Measurements from ENCODE around the gene NPDC1. TPM values are rescaled to one million over a fixed set of nuclear protein-coding genes. Genes with fewer than 3 reads are reported as not detected.

Gene NPDC1
- total RNA-seq, 1 experiment from 2014 or later = 44.1 TPM

DNA sequence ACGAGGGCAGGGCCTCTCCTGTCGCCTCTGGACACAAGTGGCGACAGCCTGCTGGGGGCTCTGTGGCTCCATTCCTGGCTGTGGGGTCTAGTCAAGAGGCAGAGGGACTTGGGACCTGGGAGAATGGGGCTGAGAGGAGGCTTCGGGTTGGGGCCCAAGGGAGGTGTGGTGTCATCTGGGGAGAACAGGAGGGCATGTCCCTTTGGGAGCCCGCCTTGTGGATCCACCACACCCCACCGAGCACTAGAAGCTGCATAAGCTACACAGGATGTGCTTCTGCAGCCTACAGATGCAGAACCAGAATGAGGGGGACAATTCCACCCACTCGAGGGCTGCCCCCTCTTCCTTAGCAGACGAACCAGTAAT is 36.9 kb upstream of the NPDC1 start:
- H3K36me3 ChIP-seq (ENCODE audit: control insufficient read depth, insufficient read depth, low read length) = peaks cover 1% of the 10 kb centered on the region
- peaks cover 19% of the 10 kb centered on the region for H3K36me3 Mint-ChIP-seq (ENCODE audit: insufficient read depth, unreplicated experiment)
- H3K27me3 ChIP-seq (replicated peaks; ENCODE audit: control insufficient read depth, insufficient read depth, low read length) = no peaks in the 10 kb centered on the region
- no TSS peak for BruUV-seq (replicated peaks)
- no peaks in the 10 kb centered on the region for H3K27me3 Mint-ChIP-seq (ENCODE audit: insufficient read depth, unreplicated experiment)
- H3K9me3 Mint-ChIP-seq (ENCODE audit: unreplicated experiment) = no peaks in the 10 kb centered on the region
- TF ChIP-seq, protein P1, sequence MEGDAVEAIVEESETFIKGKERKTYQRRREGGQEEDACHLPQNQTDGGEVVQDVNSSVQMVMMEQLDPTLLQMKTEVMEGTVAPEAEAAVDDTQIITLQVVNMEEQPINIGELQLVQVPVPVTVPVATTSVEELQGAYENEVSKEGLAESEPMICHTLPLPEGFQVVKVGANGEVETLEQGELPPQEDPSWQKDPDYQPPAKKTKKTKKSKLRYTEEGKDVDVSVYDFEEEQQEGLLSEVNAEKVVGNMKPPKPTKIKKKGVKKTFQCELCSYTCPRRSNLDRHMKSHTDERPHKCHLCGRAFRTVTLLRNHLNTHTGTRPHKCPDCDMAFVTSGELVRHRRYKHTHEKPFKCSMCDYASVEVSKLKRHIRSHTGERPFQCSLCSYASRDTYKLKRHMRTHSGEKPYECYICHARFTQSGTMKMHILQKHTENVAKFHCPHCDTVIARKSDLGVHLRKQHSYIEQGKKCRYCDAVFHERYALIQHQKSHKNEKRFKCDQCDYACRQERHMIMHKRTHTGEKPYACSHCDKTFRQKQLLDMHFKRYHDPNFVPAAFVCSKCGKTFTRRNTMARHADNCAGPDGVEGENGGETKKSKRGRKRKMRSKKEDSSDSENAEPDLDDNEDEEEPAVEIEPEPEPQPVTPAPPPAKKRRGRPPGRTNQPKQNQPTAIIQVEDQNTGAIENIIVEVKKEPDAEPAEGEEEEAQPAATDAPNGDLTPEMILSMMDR (IDR thresholded peaks at IDR 0.05; ENCODE audit: insufficient read depth in 1 of 2, low read depth in 1 of 2, low read length in 1 of 2, severe bottlenecking in 1 of 2, unreplicated experiment in 1 of 2) = no peak
- CTCF ChIA-PET = no interaction called here
- peaks cover 11% of the 10 kb centered on the region for H3K4me1 Mint-ChIP-seq (ENCODE audit: low read depth, unreplicated experiment)
- no peak for DNase-seq
- H3K4me3 Mint-ChIP-seq (ENCODE audit: unreplicated experiment) = no peak overlapping the region
- H3K4me1 ChIP-seq = peaks cover 14% of the 10 kb centered on the region
- no peak overlapping the region for H3K27ac Mint-ChIP-seq (ENCODE audit: unreplicated experiment)
- no peaks in the 10 kb centered on the region for H3K9me3 ChIP-seq
- POLR2A ChIA-PET = no interaction called here
- H3K4me3 ChIP-seq (ENCODE audit: low read depth, low read length) = no peak overlapping the region
- intact Hi-C loops (cut with micrococcal nuclease; ENCODE audit: unreplicated experiment) = no loop called here

DNA sequence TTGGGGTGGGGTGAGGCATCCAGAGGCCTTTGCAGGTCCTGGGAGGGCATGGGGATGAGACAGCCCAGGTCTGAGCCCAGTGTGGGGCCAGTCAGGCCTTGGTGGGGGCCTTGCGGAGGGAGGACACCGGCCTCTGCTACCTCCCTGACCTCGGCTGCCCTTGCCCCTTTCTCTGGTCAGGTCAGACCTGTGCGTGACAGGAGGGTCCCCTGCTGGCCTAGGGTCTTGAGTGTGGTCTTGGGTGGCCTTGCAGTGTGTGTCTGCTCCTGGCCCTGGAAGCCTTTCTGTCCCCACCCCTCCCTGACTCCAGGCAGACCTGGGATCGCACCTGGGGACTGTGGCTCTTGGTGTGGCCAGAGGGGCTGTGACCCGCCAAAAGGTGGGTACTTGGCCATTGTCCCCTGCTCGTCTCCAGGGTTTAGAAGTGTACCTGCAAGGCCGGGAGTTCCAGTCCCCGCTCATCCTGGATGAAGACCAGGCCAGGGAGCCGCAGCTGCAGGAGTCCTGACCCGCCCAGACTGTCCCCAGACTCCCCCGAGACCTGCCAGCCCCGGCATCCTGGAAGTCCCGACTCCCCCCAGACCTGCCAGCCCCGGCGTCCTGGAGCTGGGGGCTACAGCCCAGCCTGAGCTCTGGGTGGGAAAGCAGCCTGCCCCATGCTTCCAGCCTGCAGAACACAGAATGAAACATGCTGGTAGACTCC is 36.4 kb upstream of the NPDC1 start:
- Histone ChIP-seq H3K9me3 (no peaks in the 10 kb centered on the region), H3K27me3 (replicated peaks; ENCODE audit: control insufficient read depth, insufficient read depth, low read length) (no peaks in the 10 kb centered on the region), H3K4me3 (ENCODE audit: low read depth, low read length) (no peak overlapping the region), H3K36me3 (ENCODE audit: control insufficient read depth, insufficient read depth, low read length) (peaks cover 1% of the 10 kb centered on the region), H3K4me1 (peaks cover 15% of the 10 kb centered on the region)
- POLR2A ChIA-PET = no interaction called here
- peaks cover 19% of the 10 kb centered on the region for H3K36me3 Mint-ChIP-seq (ENCODE audit: insufficient read depth, unreplicated experiment)
- CTCF ChIA-PET = interaction anchor here (0.5 to 1.7 kb wide), 3 partner anchors 9 to 562 kb away, joined by 3 to 8 read pairs (median 4); no protein-coding TSS in a partner anchor
- no peaks in the 10 kb centered on the region for H3K9me3 Mint-ChIP-seq (ENCODE audit: unreplicated experiment)
- H3K4me3 Mint-ChIP-seq (ENCODE audit: unreplicated experiment) = no peak overlapping the region
- intact Hi-C loops (cut with micrococcal nuclease; ENCODE audit: unreplicated experiment) = no loop called here
- DNase-seq = no peak
- BruUV-seq (replicated peaks) = no TSS peak
- peaks cover 7% of the 10 kb centered on the region for H3K4me1 Mint-ChIP-seq (ENCODE audit: low read depth, unreplicated experiment)
- no peak overlapping the region for H3K27ac Mint-ChIP-seq (ENCODE audit: unreplicated experiment)
- H3K27me3 Mint-ChIP-seq (ENCODE audit: insufficient read depth, unreplicated experiment) = no peaks in the 10 kb centered on the region
- TF ChIP-seq, protein P1 (IDR thresholded peaks at IDR 0.05; ENCODE audit: insufficient read depth in 1 of 2, low read depth in 1 of 2, low read length in 1 of 2, severe bottlenecking in 1 of 2, unreplicated experiment in 1 of 2) = no peak

DNA sequence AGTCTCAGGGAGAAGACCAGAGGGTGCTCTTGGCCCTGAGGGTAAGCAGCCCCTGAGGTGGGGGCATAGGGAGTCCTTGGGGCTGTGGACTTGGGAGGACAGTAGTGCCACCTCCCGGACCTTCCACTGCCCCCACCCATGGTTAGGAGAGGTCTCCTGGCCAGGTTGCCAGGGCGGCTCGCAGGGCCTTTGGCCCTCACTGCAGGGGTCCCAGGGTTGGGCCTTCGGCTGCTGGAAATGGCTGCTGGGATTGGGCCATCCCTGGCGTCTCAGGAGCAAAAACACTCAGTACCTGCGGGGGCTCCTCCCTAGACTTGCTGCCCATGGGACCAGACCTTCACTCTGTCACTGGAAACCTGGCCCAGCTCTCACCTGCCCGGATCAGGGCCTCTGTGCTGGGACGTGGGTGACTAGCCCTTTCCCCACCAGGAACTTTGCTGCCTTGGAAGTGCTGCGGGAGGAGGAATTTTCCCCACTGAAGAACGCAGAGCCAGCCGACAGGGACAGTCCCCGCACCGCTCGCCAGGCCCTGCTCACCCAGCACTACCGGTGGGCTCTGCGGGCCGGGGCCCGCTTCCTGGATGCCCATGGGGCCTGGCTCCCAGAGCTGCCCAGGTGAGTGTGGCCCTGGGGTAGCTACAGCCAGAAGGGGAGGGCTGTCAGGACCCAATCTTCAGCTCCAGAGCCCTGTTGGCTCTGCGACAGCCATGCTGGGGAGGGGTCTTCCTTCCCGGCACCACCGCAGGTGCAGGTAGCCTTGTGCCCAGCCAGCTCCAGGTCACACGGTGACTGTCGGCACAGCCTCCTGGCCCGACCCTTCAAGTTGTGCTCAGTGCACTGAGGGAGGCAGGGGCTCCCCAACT is 34.5 kb upstream of the NPDC1 start:
- peaks cover 13% of the 10 kb centered on the region for H3K4me1 ChIP-seq
- intact Hi-C loops (cut with micrococcal nuclease; ENCODE audit: unreplicated experiment) = no loop called here
- TF ChIP-seq, protein P1 (IDR thresholded peaks at IDR 0.05; ENCODE audit: insufficient read depth in 1 of 2, low read depth in 1 of 2, low read length in 1 of 2, severe bottlenecking in 1 of 2, unreplicated experiment in 1 of 2) = no peak

More for the DNA sequence above, 34.5 kb upstream of the NPDC1 start:
- POLR2A ChIA-PET = interaction anchor here (0.6 kb wide), 1 partner anchor 276 kb away, joined by 3 read pairs; no protein-coding TSS in a partner anchor
- no peaks in the 10 kb centered on the region for H3K27me3 ChIP-seq (replicated peaks; ENCODE audit: control insufficient read depth, insufficient read depth, low read length)
- H3K36me3 Mint-ChIP-seq (ENCODE audit: insufficient read depth, unreplicated experiment) = peaks cover 13% of the 10 kb centered on the region
- H3K36me3 ChIP-seq (ENCODE audit: control insufficient read depth, insufficient read depth, low read length) = peaks cover 1% of the 10 kb centered on the region
- no peaks in the 10 kb centered on the region for H3K9me3 ChIP-seq
- H3K27ac Mint-ChIP-seq (ENCODE audit: unreplicated experiment) = no peak overlapping the region
- no TSS peak for BruUV-seq (replicated peaks)
- DNase-seq = no peak
- H3K4me3 ChIP-seq (ENCODE audit: low read depth, low read length) = no peak overlapping the region
- no peak overlapping the region for H3K4me3 Mint-ChIP-seq (ENCODE audit: unreplicated experiment)
- H3K27me3 Mint-ChIP-seq (ENCODE audit: insufficient read depth, unreplicated experiment) = no peaks in the 10 kb centered on the region
- H3K9me3 Mint-ChIP-seq (ENCODE audit: unreplicated experiment) = no peaks in the 10 kb centered on the region
- CTCF ChIA-PET = interaction anchor here (1.7 kb wide), 1 partner anchor 13 kb away, joined by 8 read pairs; no protein-coding TSS in a partner anchor
- H3K4me1 Mint-ChIP-seq (ENCODE audit: low read depth, unreplicated experiment) = peaks cover 2% of the 10 kb centered on the region

Measured in Caco-2 (cell line).